ENCODE measurements around the gene MLXIPL.

Gene MLXIPL

GRCh38 chr7:73645643-73646174 is 21.4 kb upstream of the MLXIPL start:
- H3K9me3 ChIP-seq (ENCODE audit: control insufficient read depth, low read length), result peaks cover 5% of the 10 kb centered on the region
- no peak overlapping the region for H3K27ac ChIP-seq (ENCODE audit: insufficient read depth, low read length, poor library complexity, severe bottlenecking)
- H3K4me3 ChIP-seq (ENCODE audit: insufficient read depth, low read depth, low read length, poor library complexity, severe bottlenecking), result no peak overlapping the region
- H3K4me1 ChIP-seq (ENCODE audit: control insufficient read depth, insufficient read depth, low read length, poor library complexity, severe bottlenecking), result peaks cover 7% of the 10 kb centered on the region
- no peaks in the 10 kb centered on the region for H3K36me3 ChIP-seq (ENCODE audit: control insufficient read depth, insufficient read depth, low read length)
- peaks cover 38% of the 10 kb centered on the region for H3K27me3 ChIP-seq (replicated peaks; ENCODE audit: control insufficient read depth, insufficient read depth, low read length, poor library complexity, severe bottlenecking)
- DNase-seq, result no peak

- DNase-seq, result no peak
- Histone ChIP-seq H3K4me3 (ENCODE audit: insufficient read depth, low read depth, low read length, poor library complexity, severe bottlenecking) (no peak overlapping the region), H3K27ac (ENCODE audit: insufficient read depth, low read length, poor library complexity, severe bottlenecking) (no peak overlapping the region), H3K9me3 (ENCODE audit: control insufficient read depth, low read length) (peaks cover 5% of the 10 kb centered on the region), H3K4me1 (ENCODE audit: control insufficient read depth, insufficient read depth, low read length, poor library complexity, severe bottlenecking) (peaks cover 7% of the 10 kb centered on the region), H3K36me3 (ENCODE audit: control insufficient read depth, insufficient read depth, low read length) (no peaks in the 10 kb centered on the region), H3K27me3 (replicated peaks; ENCODE audit: control insufficient read depth, insufficient read depth, low read length, poor library complexity, severe bottlenecking) (peaks cover 34% of the 10 kb centered on the region)
Measured at GRCh38 chr7:73644688-73645286, 20.5 kb upstream of the MLXIPL start.

- Histone ChIP-seq H3K9me3 (ENCODE audit: control insufficient read depth, low read length) (peaks cover 5% of the 10 kb centered on the region), H3K27ac (ENCODE audit: insufficient read depth, low read length, poor library complexity, severe bottlenecking) (no peak overlapping the region), H3K4me3 (ENCODE audit: insufficient read depth, low read depth, low read length, poor library complexity, severe bottlenecking) (no peak overlapping the region), H3K36me3 (ENCODE audit: control insufficient read depth, insufficient read depth, low read length) (no peaks in the 10 kb centered on the region), H3K4me1 (ENCODE audit: control insufficient read depth, insufficient read depth, low read length, poor library complexity, severe bottlenecking) (peaks cover 1% of the 10 kb centered on the region), H3K27me3 (replicated peaks; ENCODE audit: control insufficient read depth, insufficient read depth, low read length, poor library complexity, severe bottlenecking) (peaks cover 16% of the 10 kb centered on the region)
- DNase-seq, result no peak
Measured at GRCh38 chr7:73642834-73643233, 18.5 kb upstream of the MLXIPL start.

GRCh38 chr7:73638911-73639310 is 14.6 kb upstream of the MLXIPL start:
- H3K27ac ChIP-seq (ENCODE audit: insufficient read depth, low read length, poor library complexity, severe bottlenecking), result no peak overlapping the region
- H3K36me3 ChIP-seq (ENCODE audit: control insufficient read depth, insufficient read depth, low read length), result no peaks in the 10 kb centered on the region
- H3K27me3 ChIP-seq (replicated peaks; ENCODE audit: control insufficient read depth, insufficient read depth, low read length, poor library complexity, severe bottlenecking), result peaks cover 9% of the 10 kb centered on the region
- no peaks in the 10 kb centered on the region for H3K4me1 ChIP-seq (ENCODE audit: control insufficient read depth, insufficient read depth, low read length, poor library complexity, severe bottlenecking)
- no peak for DNase-seq
- peaks cover 5% of the 10 kb centered on the region for H3K9me3 ChIP-seq (ENCODE audit: control insufficient read depth, low read length)
- no peak overlapping the region for H3K4me3 ChIP-seq (ENCODE audit: insufficient read depth, low read depth, low read length, poor library complexity, severe bottlenecking)

GRCh38 chr7:73635428-73636200 is 11.3 kb upstream of the MLXIPL start:
- Histone ChIP-seq H3K36me3 (ENCODE audit: control insufficient read depth, insufficient read depth, low read length) (no peaks in the 10 kb centered on the region), H3K4me3 (ENCODE audit: insufficient read depth, low read depth, low read length, poor library complexity, severe bottlenecking) (no peak overlapping the region), H3K9me3 (ENCODE audit: control insufficient read depth, low read length) (no peaks in the 10 kb centered on the region), H3K27me3 (replicated peaks; ENCODE audit: control insufficient read depth, insufficient read depth, low read length, poor library complexity, severe bottlenecking) (peaks cover 7% of the 10 kb centered on the region), H3K27ac (ENCODE audit: insufficient read depth, low read length, poor library complexity, severe bottlenecking) (no peak overlapping the region), H3K4me1 (ENCODE audit: control insufficient read depth, insufficient read depth, low read length, poor library complexity, severe bottlenecking) (no peaks in the 10 kb centered on the region)
- DNase-seq, result no peak

- Histone ChIP-seq H3K4me1 (ENCODE audit: control insufficient read depth, insufficient read depth, low read length, poor library complexity, severe bottlenecking) (no peaks in the 10 kb centered on the region), H3K36me3 (ENCODE audit: control insufficient read depth, insufficient read depth, low read length) (no peaks in the 10 kb centered on the region), H3K4me3 (ENCODE audit: insufficient read depth, low read depth, low read length, poor library complexity, severe bottlenecking) (no peak overlapping the region), H3K9me3 (ENCODE audit: control insufficient read depth, low read length) (no peaks in the 10 kb centered on the region), H3K27ac (ENCODE audit: insufficient read depth, low read length, poor library complexity, severe bottlenecking) (no peak overlapping the region), H3K27me3 (replicated peaks; ENCODE audit: control insufficient read depth, insufficient read depth, low read length, poor library complexity, severe bottlenecking) (peaks cover 14% of the 10 kb centered on the region)
- no peak for DNase-seq
Measured at GRCh38 chr7:73633844-73634243, 9.5 kb upstream of the MLXIPL start.

GRCh38 chr7:73633323-73633722 is 9.0 kb upstream of the MLXIPL start:
- H3K9me3 ChIP-seq (ENCODE audit: control insufficient read depth, low read length), result no peaks in the 10 kb centered on the region
- H3K4me3 ChIP-seq (ENCODE audit: insufficient read depth, low read depth, low read length, poor library complexity, severe bottlenecking), result no peak overlapping the region
- H3K4me1 ChIP-seq (ENCODE audit: control insufficient read depth, insufficient read depth, low read length, poor library complexity, severe bottlenecking), result no peaks in the 10 kb centered on the region
- H3K27ac ChIP-seq (ENCODE audit: insufficient read depth, low read length, poor library complexity, severe bottlenecking), result no peak overlapping the region
- no peaks in the 10 kb centered on the region for H3K36me3 ChIP-seq (ENCODE audit: control insufficient read depth, insufficient read depth, low read length)
- peaks cover 14% of the 10 kb centered on the region for H3K27me3 ChIP-seq (replicated peaks; ENCODE audit: control insufficient read depth, insufficient read depth, low read length, poor library complexity, severe bottlenecking)
- DNase-seq, result no peak

- H3K4me1 ChIP-seq (ENCODE audit: control insufficient read depth, insufficient read depth, low read length, poor library complexity, severe bottlenecking), result no peaks in the 10 kb centered on the region
- no peaks in the 10 kb centered on the region for H3K36me3 ChIP-seq (ENCODE audit: control insufficient read depth, insufficient read depth, low read length)
- H3K4me3 ChIP-seq (ENCODE audit: insufficient read depth, low read depth, low read length, poor library complexity, severe bottlenecking), result no peak overlapping the region
- no peak overlapping the region for H3K27ac ChIP-seq (ENCODE audit: insufficient read depth, low read length, poor library complexity, severe bottlenecking)
- no peaks in the 10 kb centered on the region for H3K9me3 ChIP-seq (ENCODE audit: control insufficient read depth, low read length)
- peaks cover 25% of the 10 kb centered on the region for H3K27me3 ChIP-seq (replicated peaks; ENCODE audit: control insufficient read depth, insufficient read depth, low read length, poor library complexity, severe bottlenecking)
- no peak for DNase-seq
Measured at GRCh38 chr7:73631558-73631957, 7.2 kb upstream of the MLXIPL start.

GRCh38 chr7:73628504-73628903 is 4.2 kb upstream of the MLXIPL start:
- Histone ChIP-seq H3K27ac (ENCODE audit: insufficient read depth, low read length, poor library complexity, severe bottlenecking) (no peak overlapping the region), H3K9me3 (ENCODE audit: control insufficient read depth, low read length) (no peaks in the 10 kb centered on the region), H3K4me1 (ENCODE audit: control insufficient read depth, insufficient read depth, low read length, poor library complexity, severe bottlenecking) (peaks cover 10% of the 10 kb centered on the region), H3K36me3 (ENCODE audit: control insufficient read depth, insufficient read depth, low read length) (no peaks in the 10 kb centered on the region), H3K27me3 (replicated peaks; ENCODE audit: control insufficient read depth, insufficient read depth, low read length, poor library complexity, severe bottlenecking) (peaks cover 36% of the 10 kb centered on the region), H3K4me3 (ENCODE audit: insufficient read depth, low read depth, low read length, poor library complexity, severe bottlenecking) (no peak overlapping the region)
- no peak for DNase-seq

- no peak overlapping the region for H3K27ac ChIP-seq (ENCODE audit: insufficient read depth, low read length, poor library complexity, severe bottlenecking)
- no peak overlapping the region for H3K4me3 ChIP-seq (ENCODE audit: insufficient read depth, low read depth, low read length, poor library complexity, severe bottlenecking)
- no peak for DNase-seq
- peaks cover 11% of the 10 kb centered on the region for H3K4me1 ChIP-seq (ENCODE audit: control insufficient read depth, insufficient read depth, low read length, poor library complexity, severe bottlenecking)
- H3K27me3 ChIP-seq (replicated peaks; ENCODE audit: control insufficient read depth, insufficient read depth, low read length, poor library complexity, severe bottlenecking), result peaks cover 48% of the 10 kb centered on the region
- no peaks in the 10 kb centered on the region for H3K9me3 ChIP-seq (ENCODE audit: control insufficient read depth, low read length)
- H3K36me3 ChIP-seq (ENCODE audit: control insufficient read depth, insufficient read depth, low read length), result no peaks in the 10 kb centered on the region
Measured at GRCh38 chr7:73626814-73627213, 2.5 kb upstream of the MLXIPL start.

Data from effector memory CD4-positive, alpha-beta T cell (primary cell).